ENCODE measurements around the gene CDK18.

The CDK18 gene

GRCh38 chr1:205538235-205538840 lies 33.9 kb downstream of the CDK18 start:
- DNase-seq (ENCODE audit: low read depth), result no peak

GRCh38 chr1:205541161-205541886 lies 36.9 kb downstream of the CDK18 start:
- DNase-seq (ENCODE audit: low read depth), result no peak

- DNase-seq (ENCODE audit: low read depth), result no peak
Measured at GRCh38 chr1:205542367-205542766, 37.9 kb downstream of the CDK18 start.

GRCh38 chr1:205543351-205544301 lies 39.2 kb downstream of the CDK18 start:
- no peak for DNase-seq (ENCODE audit: low read depth)

- no peak for DNase-seq (ENCODE audit: low read depth)
Measured at GRCh38 chr1:205545001-205545919, 40.8 kb downstream of the CDK18 start.

GRCh38 chr1:205545991-205546390 lies 41.5 kb downstream of the CDK18 start:
- DNase-seq (ENCODE audit: low read depth), result no peak

- no peak for DNase-seq (ENCODE audit: low read depth)
Measured at GRCh38 chr1:205546541-205546940, 42.1 kb downstream of the CDK18 start.

- DNase-seq (ENCODE audit: low read depth), result no peak
Measured at GRCh38 chr1:205547936-205548827, 43.7 kb downstream of the CDK18 start.

- no peak for DNase-seq (ENCODE audit: low read depth)
Measured at GRCh38 chr1:205554026-205554811, 49.8 kb downstream of the CDK18 start.

- DNase-seq (ENCODE audit: low read depth), result no peak
Measured at GRCh38 chr1:205561501-205562203, 57.2 kb downstream of the CDK18 start.

- DNase-seq (ENCODE audit: low read depth), result no peak
Measured at GRCh38 chr1:205563927-205564441, 59.5 kb downstream of the CDK18 start.

- DNase-seq (ENCODE audit: low read depth), result no peak
Measured at GRCh38 chr1:205565799-205566198, 61.3 kb downstream of the CDK18 start.

- no peak for DNase-seq (ENCODE audit: low read depth)
Measured at GRCh38 chr1:205567716-205568115, 63.2 kb downstream of the CDK18 start.

GRCh38 chr1:205568135-205568468 lies 63.6 kb downstream of the CDK18 start:
- no peak for DNase-seq (ENCODE audit: low read depth)

- DNase-seq (ENCODE audit: low read depth), result no peak
Measured at GRCh38 chr1:205568469-205569361, 64.2 kb downstream of the CDK18 start.

- no peak for DNase-seq (ENCODE audit: low read depth)
Measured at GRCh38 chr1:205569411-205570172, 65.1 kb downstream of the CDK18 start.

- DNase-seq (ENCODE audit: low read depth), result no peak
Measured at GRCh38 chr1:205570173-205570501, 65.7 kb downstream of the CDK18 start.
